Measurements from ENCODE around the gene TESK1. TPM values are rescaled to one million over a fixed set of nuclear protein-coding genes. Genes with fewer than 3 reads are reported as not detected.

TESK1 gene
- total and polyA plus RNA-seq, 2 of the 4 experiments (the other 2 are of a cell fraction): 3.4 to 21.0 TPM

DNA sequence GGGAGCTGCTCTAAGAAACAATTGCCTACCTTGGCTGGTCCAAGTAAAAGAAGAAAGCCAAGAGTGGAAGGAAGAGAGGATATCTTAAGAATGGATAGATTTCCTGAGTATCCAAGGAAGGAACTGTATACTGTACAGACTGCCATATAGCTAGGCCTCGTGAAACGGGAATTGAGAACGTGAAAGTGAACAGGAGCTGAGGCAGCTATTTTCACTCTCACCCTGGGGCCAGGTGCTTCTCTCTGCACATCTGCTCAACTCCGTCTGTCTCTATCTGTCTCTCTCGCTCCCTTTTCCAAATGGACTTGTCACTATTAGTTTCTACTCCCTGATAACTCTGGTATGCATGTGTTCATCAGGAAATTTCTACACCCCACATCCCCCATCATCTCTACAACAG is 35.9 kb upstream of the TESK1 start:
- Histone ChIP-seq H2BK120ac (ENCODE audit: low read depth, low read length) (no peak overlapping the region), H2BK20ac (ENCODE audit: low read depth, low read length) (no peak overlapping the region), H3K9me1 (ENCODE audit: insufficient read depth, low read length) (no peaks in the 10 kb centered on the region), H3K9ac (ENCODE audit: low read depth, low read length) (no peak overlapping the region), H4K91ac (ENCODE audit: insufficient read depth, low read depth, low read length) (no peak overlapping the region), H3K27ac (ENCODE audit: insufficient read depth, low read length) (no peak overlapping the region), H3K27me3 (ENCODE audit: control insufficient read depth, insufficient read depth, low read length) (no peaks in the 10 kb centered on the region), H3K4me3 (ENCODE audit: insufficient read depth, low read depth, low read length) (no peak overlapping the region), H3K4me2 (ENCODE audit: low read depth, low read length) (no peak overlapping the region), H3K23ac (ENCODE audit: low read depth, low read length) (no peak overlapping the region), H2BK15ac (ENCODE audit: low read depth, low read length) (no peak overlapping the region), H3K4me1 (ENCODE audit: control insufficient read depth, insufficient read depth, low read length) (no peaks in the 10 kb centered on the region), H3K4ac (ENCODE audit: low read depth, low read length) (no peak overlapping the region), H3K79me1 (ENCODE audit: low read depth in 1 of 2, low read length in 2 of 2) (no peaks in the 10 kb centered on the region), H3K14ac (replicated peaks; ENCODE audit: low read depth, low read length) (no peak overlapping the region), H4K20me1 (ENCODE audit: insufficient read depth, low read length) (no peaks in the 10 kb centered on the region), H3K56ac (ENCODE audit: extremely low read depth, insufficient read depth, low read length) (no peak overlapping the region), H2AK5ac (ENCODE audit: low read depth, low read length) (no peak overlapping the region), H3K9me3 (ENCODE audit: control insufficient read depth, insufficient read depth, low read length) (no peaks in the 10 kb centered on the region), H2BK5ac (ENCODE audit: low read depth, low read length, poor library complexity, severe bottlenecking) (no peak overlapping the region), H4K5ac (ENCODE audit: low read depth, low read length) (no peak overlapping the region), H2AFZ (replicated peaks; ENCODE audit: low read length, poor library complexity) (no peak overlapping the region), H3K18ac (ENCODE audit: low read depth, low read length) (no peak overlapping the region), H4K8ac (ENCODE audit: low read depth in 2 of 2, low read length in 2 of 2) (no peak overlapping the region), H3K36me3 (ENCODE audit: control insufficient read depth, insufficient read depth, low read length) (no peaks in the 10 kb centered on the region), H2AK9ac (replicated peaks; ENCODE audit: low read depth, low read length, poor library complexity) (no peak overlapping the region)
- intact Hi-C loops (cut with micrococcal nuclease): no loop called here
- no peak for ATAC-seq (ENCODE audit: low read depth)
- dilution Hi-C loops (cut with HindIII; ENCODE audit: low sequenced_read_pairs, unreplicated experiment): no loop called here
- TF ChIP-seq, protein P1, sequence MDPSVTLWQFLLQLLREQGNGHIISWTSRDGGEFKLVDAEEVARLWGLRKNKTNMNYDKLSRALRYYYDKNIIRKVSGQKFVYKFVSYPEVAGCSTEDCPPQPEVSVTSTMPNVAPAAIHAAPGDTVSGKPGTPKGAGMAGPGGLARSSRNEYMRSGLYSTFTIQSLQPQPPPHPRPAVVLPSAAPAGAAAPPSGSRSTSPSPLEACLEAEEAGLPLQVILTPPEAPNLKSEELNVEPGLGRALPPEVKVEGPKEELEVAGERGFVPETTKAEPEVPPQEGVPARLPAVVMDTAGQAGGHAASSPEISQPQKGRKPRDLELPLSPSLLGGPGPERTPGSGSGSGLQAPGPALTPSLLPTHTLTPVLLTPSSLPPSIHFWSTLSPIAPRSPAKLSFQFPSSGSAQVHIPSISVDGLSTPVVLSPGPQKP (IDR thresholded peaks at IDR 0.05; ENCODE audit: borderline replicate concordance, low read depth, low read length): no peak
- TF ChIP-seq MAZ (IDR thresholded peaks at IDR 0.05; ENCODE audit: borderline replicate concordance, low read depth, low read length): no peak
- TF ChIP-seq, protein P2, sequence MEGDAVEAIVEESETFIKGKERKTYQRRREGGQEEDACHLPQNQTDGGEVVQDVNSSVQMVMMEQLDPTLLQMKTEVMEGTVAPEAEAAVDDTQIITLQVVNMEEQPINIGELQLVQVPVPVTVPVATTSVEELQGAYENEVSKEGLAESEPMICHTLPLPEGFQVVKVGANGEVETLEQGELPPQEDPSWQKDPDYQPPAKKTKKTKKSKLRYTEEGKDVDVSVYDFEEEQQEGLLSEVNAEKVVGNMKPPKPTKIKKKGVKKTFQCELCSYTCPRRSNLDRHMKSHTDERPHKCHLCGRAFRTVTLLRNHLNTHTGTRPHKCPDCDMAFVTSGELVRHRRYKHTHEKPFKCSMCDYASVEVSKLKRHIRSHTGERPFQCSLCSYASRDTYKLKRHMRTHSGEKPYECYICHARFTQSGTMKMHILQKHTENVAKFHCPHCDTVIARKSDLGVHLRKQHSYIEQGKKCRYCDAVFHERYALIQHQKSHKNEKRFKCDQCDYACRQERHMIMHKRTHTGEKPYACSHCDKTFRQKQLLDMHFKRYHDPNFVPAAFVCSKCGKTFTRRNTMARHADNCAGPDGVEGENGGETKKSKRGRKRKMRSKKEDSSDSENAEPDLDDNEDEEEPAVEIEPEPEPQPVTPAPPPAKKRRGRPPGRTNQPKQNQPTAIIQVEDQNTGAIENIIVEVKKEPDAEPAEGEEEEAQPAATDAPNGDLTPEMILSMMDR (conservative IDR thresholded peaks at IDR 0.05; ENCODE audit: low read depth, low read length): no peak
- ChIA-PET CTCF (no interaction called here), POLR2A (ENCODE audit: unreplicated experiment) (no interaction called here)
- 72% methylated on average over 5 of the region's 5 CpGs; no CpG with 5 or more reads in 1 of the 2 experiments for WGBS, 2 experiments (ENCODE audit: extremely low coverage in 2 of 2, insufficient read length in 1 of 2)
- in situ Hi-C loops (cut with MboI; ENCODE audit: low sequenced_read_pairs): no loop called here
- DNase-seq: no peak
- no TSS peak for BruUV-seq (replicated peaks)

Measured in IMR-90 (cell line).